Heart left ventricle (tissue), 16 donors: ENCODE results near the gene SLFNL1. TPM values are rescaled to one million over a fixed set of nuclear protein-coding genes. Genes with fewer than 3 reads are reported as not detected.

ENCODE experiments used
- ATAC-seq, 4 donors: fragments of 200-7000 bp; cut with Tn5 transposase; one replicate each; pipeline ENCODE4 v1.9.1; 2020 to 2022; ENCODE audit warnings: moderate library complexity in 4 of 4, mild to moderate bottlenecking in 3 of 4, moderate number of reproducible peaks in 1 of 4
- DNase-seq, 5 donors: peaks; one replicate each; pipeline ENCODE4 v3.0.0-alpha.2; 2020
- H3K27ac ChIP-seq, 12 donors: fragments of 200-600 bp; sonication (generic) in 4 of 12; one replicate each; pipeline versions ENCODE4 v1.5.0 to v1.8.0; 2016 to 2022; ENCODE audit warnings: mild to moderate bottlenecking in 2 of 12
- H3K27me3 ChIP-seq, 9 donors: fragments of 200-600 bp; sonication (generic) in 2 of 9; one replicate each; pipeline versions ENCODE4 v1.5.1 to v1.8.0; 2016 to 2022; ENCODE audit warnings: mild to moderate bottlenecking in 3 of 9
- H3K36me3 ChIP-seq, 9 donors: fragments of 200-600 bp; sonication (generic) in 2 of 9; one replicate each; pipeline versions ENCODE4 v1.5.0 to v1.8.0; 2018 to 2022; ENCODE audit warnings: mild to moderate bottlenecking in 2 of 9
- H3K4me1 ChIP-seq, 12 donors: fragments of 200-600 bp; sonication (generic) in 4 of 12; one replicate each; pipeline versions ENCODE4 v1.5.0 to v1.8.0; 2016 to 2022; ENCODE audit warnings: mild to moderate bottlenecking in 3 of 12
- H3K4me3 ChIP-seq, 12 donors: fragments of 200-600 bp; sonication (generic) in 4 of 12; one replicate each; pipeline versions ENCODE4 v1.5.0 to v1.8.0; 2017 to 2022; ENCODE audit warnings: mild to moderate bottlenecking in 9 of 12, moderate library complexity in 4 of 12
- H3K9me3 ChIP-seq, 12 donors: fragments of 200-600 bp; sonication (generic) in 4 of 12; one replicate each; pipeline versions ENCODE4 v1.5.0 to v1.8.0; 2016 to 2022; ENCODE audit warnings: mild to moderate bottlenecking in 1 of 12
- CTCF ChIP-seq, 12 donors: fragments of 200-600 bp; sonication (generic) in 4 of 12; IDR thresholded peaks; one replicate each; pipeline versions ENCODE4 v1.5.0 to v1.8.0; 2018 to 2022; ENCODE audit warnings: antibody characterized with exemption in 12 of 12, mild to moderate bottlenecking in 5 of 12
- POLR2A ChIP-seq, 2 donors: fragments of 450-650 bp; IDR thresholded peaks; one replicate each; pipeline ENCODE4 v1.6.1; 2017; ENCODE audit warnings: antibody characterized with exemption in 2 of 2, mild to moderate bottlenecking in 2 of 2, moderate library complexity in 2 of 2
- WGBS, 4 donors: extraction: QIAGEN DNeasy Blood & Tissue Kit in 2 of 4; methylation state at CpG; one replicate each; pipeline versions ENCODE4 v1.1.5 to v1.1.7; 2013 to 2018; 5-methylcytosine and 5-hydroxymethylcytosine counted together
- intact Hi-C, 10 donors: fragments of 100-400 bp; cut with DNase I; formaldehyde crosslinking; loops; one replicate each; pipeline versions ENCODE4 v1.11.1 to v1.14.2; 2022
- polyA plus RNA-seq, 2 donors: library from polyadenylated mRNA; stranded (reverse); fragments of 200-250 nt; gene quantifications; one replicate each; pipeline ENCODE4 v1.2.3, GENCODE V29; 2013
- total RNA-seq, 9 donors: library from RNA; depleted of rRNA in 2 of 9; stranded (reverse); fragments of >200 nt in 2 of 9; fragmentation: NEBNext Ultra II Directional in 3 of 9; extraction: Animal tissue kit (Norgen Biotek cat#: 25700) in 3 of 9; gene quantifications; one replicate each; pipeline versions ENCODE4 v1.1.0 to v1.2.4, GENCODE V29; 2016 to 2023
- donor health status: ischemic (EF 13 %, LVEDD 7.1; RV severe dilation, severe dysfunction).
- donor health status: healthy with polysubstance abuse.
- donor health status: DM: no; HTN: yes; CAD: no.
- donor health status: DM: no; HTN: no; CAD: no.
- donor health status: ischemic (EF 25% LVEDD 6.9; RV normal size, moderate dysfunction).
- donor health status: ischemic (EF 25% LVEDD 5.7; RV mildly dilated, moderate dysfunction).
- donor health status: healthy.
- donor health status: DM: yes; HTN: yes; CAD: no.
- donor health status: ischemic (EF 35%, LVEDD 5.7; RV mildly dilated, moderate dysfunction).
- donor health status: nonischemic (EF 11% LVEDD 7.7; RV severe dilation, severe dysfunction).
- donor health status: DM: yes; HTN: yes; CAD: no.
- donor health status: PGD.
- donor health status: ischemic (EF 29% LVEDD 5.4; RV normal size, mild dysfunction).
- donor health status: nonischemic (EF 23%, LVEDD 6.1; RV moderate dilation, normal function).

The SLFNL1 gene
- total and polyA plus RNA-seq, 11 donors: 0.08 to 0.25 (median 0.12) TPM; not detected in 2

- no peak overlapping the region for H3K27ac ChIP-seq
- no peak for ATAC-seq
- no peaks in the 10 kb centered on the region for H3K9me3 ChIP-seq
- H3K4me1 ChIP-seq: no peaks in the 10 kb centered on the region
- peaks cover 0 to 99% (median 82%) of the 10 kb centered on the region in 9 donors for H3K36me3 ChIP-seq
- no peaks in the 10 kb centered on the region for H3K27me3 ChIP-seq
- TF ChIP-seq POLR2A (IDR thresholded peaks at IDR 0.05): no peak
- DNase-seq: no peak
- intact Hi-C loops: no loop called here
- no peak overlapping the region for H3K4me3 ChIP-seq
- WGBS, 4 donors: 67 to 99% (median 84%) methylated on average over 2 of the region's 2 CpGs
Measured at GRCh38 chr1:41032147-41032546, 10.6 kb upstream of the SLFNL1 start.

DNA sequence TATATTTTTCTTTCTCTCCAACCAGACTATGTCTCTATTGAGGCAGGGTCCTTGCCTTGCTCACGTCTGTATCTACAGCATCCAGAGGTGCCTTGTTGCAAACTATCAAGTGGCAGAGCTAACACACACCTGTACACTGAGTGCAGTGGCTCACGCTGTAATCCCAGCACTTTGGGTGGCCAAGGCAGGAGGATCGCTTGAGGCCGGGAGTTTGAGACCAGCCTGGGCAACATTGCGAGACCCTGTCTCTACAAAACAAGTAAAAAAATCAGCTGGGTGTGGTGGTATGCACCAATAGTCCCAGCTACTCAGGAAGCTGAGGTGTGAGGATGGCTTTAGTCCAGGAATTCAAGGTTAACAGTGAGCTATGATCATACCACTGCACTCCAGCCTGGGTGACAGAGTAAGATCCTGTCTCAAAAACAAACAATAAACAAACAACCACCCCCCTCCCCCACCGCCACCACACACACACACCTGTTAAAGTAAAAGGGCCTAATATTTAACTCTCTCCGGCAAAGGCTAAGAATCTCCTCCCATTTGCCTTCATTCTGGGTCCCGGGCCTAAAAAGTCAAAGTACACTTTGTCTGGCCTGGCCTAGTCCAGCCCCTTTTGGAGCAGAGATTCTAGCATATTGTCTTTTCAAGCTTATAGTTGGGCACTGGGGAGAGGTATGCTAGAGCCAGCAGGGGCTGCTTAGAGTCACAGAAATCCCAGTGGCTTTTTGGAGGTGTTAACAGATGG lies 9.5 kb upstream of the SLFNL1 start:
- TF ChIP-seq CTCF (IDR thresholded peaks at IDR 0.05) (no peak), POLR2A (IDR thresholded peaks at IDR 0.05) (no peak)
- Histone ChIP-seq H3K36me3 (peaks cover 0 to 98% (median 70%) of the 10 kb centered on the region in 9 donors), H3K4me1 (no peaks in the 10 kb centered on the region), H3K9me3 (no peaks in the 10 kb centered on the region), H3K4me3 (no peak overlapping the region), H3K27me3 (no peaks in the 10 kb centered on the region), H3K27ac (no peak overlapping the region)
- intact Hi-C loops: no loop called here
- ATAC-seq (no peak), DNase-seq (no peak)
- WGBS, 4 donors: 88 to 97% (median 89%) methylated on average over 7 to 8 of the region's 8 CpGs

GRCh38 chr1:41028034-41028642 lies 6.6 kb upstream of the SLFNL1 start:
- intact Hi-C loops: loop anchor here in 1 of 10 donors (10.0 kb wide), 1 partner anchor 217 kb away; the partner anchor contains the start of gene SCMH1
- Histone ChIP-seq H3K4me3 (no peak overlapping the region), H3K36me3 (peaks cover 0 to 87% (median 50%) of the 10 kb centered on the region in 9 donors), H3K4me1 (no peaks in the 10 kb centered on the region), H3K27me3 (no peaks in the 10 kb centered on the region), H3K9me3 (no peaks in the 10 kb centered on the region), H3K27ac (no peak overlapping the region)
- DNase-seq (no peak), ATAC-seq (no peak)
- TF ChIP-seq CTCF (IDR thresholded peaks at IDR 0.05): no peak
- TF ChIP-seq POLR2A (IDR thresholded peaks at IDR 0.05): no peak
- 91 to 98% (median 97%) methylated on average over 6 to 10 of the region's 10 CpGs for WGBS, 4 donors

- no peak for TF ChIP-seq POLR2A (IDR thresholded peaks at IDR 0.05)
- TF ChIP-seq CTCF (IDR thresholded peaks at IDR 0.05): no peak
- peaks cover 0 to 14% (median 11%) of the 10 kb centered on the region in 12 donors for H3K4me1 ChIP-seq
- H3K27ac ChIP-seq: no peak overlapping the region
- no peak overlapping the region for H3K4me3 ChIP-seq
- DNase-seq: no peak
- peaks cover 0 to 68% (median 34%) of the 10 kb centered on the region in 9 donors for H3K36me3 ChIP-seq
- intact Hi-C loops: loop anchor here in 1 of 10 donors (10.0 kb wide), 1 partner anchor 219 kb away; the partner anchor contains the start of gene SCMH1
- no peaks in the 10 kb centered on the region for H3K27me3 ChIP-seq
- WGBS, 4 donors: 94 to 98% (median 97%) methylated on average over 4 of the region's 4 CpGs
- no peak for ATAC-seq
- H3K9me3 ChIP-seq: no peaks in the 10 kb centered on the region
Measured at GRCh38 chr1:41025979-41026819, 4.7 kb upstream of the SLFNL1 start.
